HepG2 (cell line): ENCODE measurements around the gene IMPG2.

Experiments used
- FOXK2 ChIP-seq: fragments of 450-650 bp; IDR thresholded peaks from 2 replicates; pipeline ENCODE4 v1.6.1; 2016
- HNRNPL ChIP-seq: fragments of 200-400 bp; formaldehyde crosslinking; IDR thresholded peaks from 2 replicates; pipeline ENCODE4 v1.6.1; 2017; ENCODE audit warnings: mild to moderate bottlenecking, low read depth, low read length
- NR3C1 ChIP-seq: sonication (generic); formaldehyde crosslinking; IDR thresholded peaks from 2 replicates; pipeline ENCODE4 v1.4.0; 2020; ENCODE audit warnings: missing genetic modification reagents
- POLR2AphosphoS5 ChIP-seq: IDR thresholded peaks from 2 replicates; pipeline ENCODE4 v1.6.1; 2012; ENCODE audit warnings: low read depth, low read length
- SMAD1 ChIP-seq: sonication (generic); formaldehyde crosslinking; IDR thresholded peaks from 2 replicates; pipeline ENCODE4 v1.4.0; 2020; ENCODE audit warnings: missing genetic modification reagents, low read depth, mild to moderate bottlenecking, borderline replicate concordance

DNA sequence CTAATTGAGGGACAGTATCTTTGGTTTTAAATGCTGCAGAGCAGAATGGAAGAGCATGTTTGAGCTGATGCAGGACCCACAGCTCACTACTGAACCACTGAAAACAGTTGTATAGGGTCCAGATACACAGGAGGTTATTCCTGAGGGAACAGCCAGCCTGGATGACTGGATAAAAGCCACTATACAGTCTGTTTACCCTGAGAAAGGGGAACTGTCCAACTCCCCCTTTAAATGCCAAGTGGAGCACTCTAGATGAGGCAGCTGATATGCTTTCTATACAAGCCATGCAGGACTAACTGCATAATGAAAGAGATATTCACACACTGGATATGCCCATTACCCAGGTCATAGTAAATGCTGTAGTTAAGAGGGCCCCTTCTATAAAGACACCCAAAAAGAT lies 138.6 kb downstream of the IMPG2 start:
- TF ChIP-seq HNRNPL (no peak), FOXK2 (no peak), POLR2AphosphoS5 (no peak), NR3C1 (CRISPR knock-in tag) (no peak), SMAD1 (CRISPR knock-in tag) (no peak)
